Spleen (tissue), 7 donors: Measurements from ENCODE around the gene PTPRN2.

Experiments
- POLR2AphosphoS5 ChIP-seq, 3 donors: sonication (generic); formaldehyde crosslinking; IDR thresholded peaks; one replicate each; pipeline ENCODE4 v1.5.1; 2017; ENCODE audit warnings: antibody characterized with exemption in 3 of 3
- TF ChIP-seq, protein P1 (sequence below), 11 experiments: fragments of 200-600 bp in 7 of 11; fragments of 450-650 bp in 4 of 11; sonication (generic) in 4 of 11; IDR thresholded peaks in 8 of 11; conservative IDR thresholded peaks in 3 of 11; 1 replicate in 7 of 11; 2 replicates in 4 of 11; pipeline versions ENCODE4 v1.4.0 to v1.8.0; 2016 to 2021; ENCODE audit warnings: antibody characterized with exemption in 11 of 11, inconsistent platforms in 4 of 11, mild to moderate bottlenecking in 1 of 11
- donor health status: DM: no; HTN: no; CAD: no; lungs with moderate emphysema.
- donor health status: DM: no; HTN: no; CAD: no.
- donor health status: DM: no; HTN: no; CAD: no.

DNA sequence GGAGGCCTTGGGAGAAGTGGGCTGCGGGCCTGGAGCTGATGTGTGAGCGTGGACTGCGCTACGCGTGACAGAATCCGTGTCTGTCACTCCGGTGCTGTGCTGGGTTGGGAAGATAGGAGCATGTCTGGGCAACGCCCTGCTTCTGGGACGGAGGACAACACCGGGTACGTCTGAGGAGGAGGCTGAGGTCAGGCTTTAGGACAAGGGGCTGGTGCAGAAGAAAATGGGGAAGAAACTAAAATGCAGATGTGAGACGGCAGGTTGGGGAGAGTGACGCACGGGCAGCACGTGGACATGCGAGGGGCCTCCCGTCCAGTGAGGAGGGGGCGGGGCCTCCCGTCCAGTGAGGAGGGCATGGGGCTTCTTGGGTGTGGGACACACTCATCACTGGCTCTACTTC is 1043.4 kb downstream of the PTPRN2 start:
- no peak for TF ChIP-seq POLR2AphosphoS5 (IDR thresholded peaks at IDR 0.05)
- TF ChIP-seq, protein P1, sequence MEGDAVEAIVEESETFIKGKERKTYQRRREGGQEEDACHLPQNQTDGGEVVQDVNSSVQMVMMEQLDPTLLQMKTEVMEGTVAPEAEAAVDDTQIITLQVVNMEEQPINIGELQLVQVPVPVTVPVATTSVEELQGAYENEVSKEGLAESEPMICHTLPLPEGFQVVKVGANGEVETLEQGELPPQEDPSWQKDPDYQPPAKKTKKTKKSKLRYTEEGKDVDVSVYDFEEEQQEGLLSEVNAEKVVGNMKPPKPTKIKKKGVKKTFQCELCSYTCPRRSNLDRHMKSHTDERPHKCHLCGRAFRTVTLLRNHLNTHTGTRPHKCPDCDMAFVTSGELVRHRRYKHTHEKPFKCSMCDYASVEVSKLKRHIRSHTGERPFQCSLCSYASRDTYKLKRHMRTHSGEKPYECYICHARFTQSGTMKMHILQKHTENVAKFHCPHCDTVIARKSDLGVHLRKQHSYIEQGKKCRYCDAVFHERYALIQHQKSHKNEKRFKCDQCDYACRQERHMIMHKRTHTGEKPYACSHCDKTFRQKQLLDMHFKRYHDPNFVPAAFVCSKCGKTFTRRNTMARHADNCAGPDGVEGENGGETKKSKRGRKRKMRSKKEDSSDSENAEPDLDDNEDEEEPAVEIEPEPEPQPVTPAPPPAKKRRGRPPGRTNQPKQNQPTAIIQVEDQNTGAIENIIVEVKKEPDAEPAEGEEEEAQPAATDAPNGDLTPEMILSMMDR (IDR thresholded peaks at IDR 0.05 in 8 of 11, conservative IDR thresholded peaks at IDR 0.05 in 3 of 11) = no peak
